Measurements from ENCODE around the gene WFDC6. TPM values are rescaled to one million over a fixed set of nuclear protein-coding genes. Genes with fewer than 3 reads are reported as not detected.
"Not testable (repeated sequence)": the region's sequence is repeated elsewhere in the genome, so short reads cannot be mapped to it uniquely, and the experiment has no call there.

Gene WFDC6
- total RNA-seq (2014; rRNA removed; shearing (Covaris generic)): not detected in 2 replicates

- Histone ChIP-seq H3K4me3 (no peak within 1 kb of the TSS), H3K27me3 (peaks cover 5% of the 10 kb centered on the region), H3K27ac (no peak within 1 kb of the TSS), H3K9me3 (replicated peaks) (no peaks in the 10 kb centered on the region), H3K4me1 (no peaks in the 10 kb centered on the region), H3K36me3 (no peaks in the 10 kb centered on the region)
- no peak for DNase-seq
Measured at GRCh38 chr20:45539382-45539781, at the start of gene WFDC6. WFDC6 (minus strand) TSS chr20:45539482; CDS start chr20:45539407, 75 bp downstream.

GRCh38 chr20:45588800-45589199 is 49.5 kb upstream of the WFDC6 start:
- H3K4me1 ChIP-seq: no peaks in the 10 kb centered on the region; the same call in 1 of the 2 replicates
- no peaks in the 10 kb centered on the region for H3K36me3 ChIP-seq
- H3K4me3 ChIP-seq: no peak overlapping the region
- DNase-seq: peak in 1 of 2 experiments; percentile 15
- H3K9me3 ChIP-seq (replicated peaks): no peaks in the 10 kb centered on the region
- H3K27me3 ChIP-seq: peaks cover 16% of the 10 kb centered on the region
- H3K27ac ChIP-seq: no peak overlapping the region

GRCh38 chr20:45585986-45586385 is 46.7 kb upstream of the WFDC6 start:
- not testable (repeated sequence) for H3K27ac ChIP-seq; H3K36me3 ChIP-seq; H3K9me3 ChIP-seq (replicated peaks); DNase-seq; H3K4me3 ChIP-seq; H3K4me1 ChIP-seq
- H3K27me3 ChIP-seq: peaks cover 29% of the 10 kb centered on the region

GRCh38 chr20:45584294-45584693 is 45.0 kb upstream of the WFDC6 start:
- H3K9me3 ChIP-seq (replicated peaks); DNase-seq: not testable (repeated sequence)

GRCh38 chr20:45583502-45583901 is 44.2 kb upstream of the WFDC6 start:
- Histone ChIP-seq H3K27ac (no peak overlapping the region), H3K4me3 (no peak overlapping the region), H3K36me3 (no peaks in the 10 kb centered on the region), H3K9me3 (replicated peaks) (0 out of 2 replicates have a peak, but pooled peaks cover 3% of the 10 kb centered on the region), H3K4me1 (no peaks in the 10 kb centered on the region), H3K27me3 (peaks cover 26% of the 10 kb centered on the region)
- no peak for DNase-seq

More at GRCh38 chr20:45584294-45584693, 45.0 kb upstream of the WFDC6 start:
- H3K27ac ChIP-seq, H3K4me3 ChIP-seq, H3K4me1 ChIP-seq, H3K36me3 ChIP-seq: not testable (repeated sequence)
- H3K27me3 ChIP-seq: peaks cover 29% of the 10 kb centered on the region

- peaks cover 19% of the 10 kb centered on the region for H3K27me3 ChIP-seq
Measured at GRCh38 chr20:45581702-45582101, 42.4 kb upstream of the WFDC6 start.

GRCh38 chr20:45579184-45579583 is 39.9 kb upstream of the WFDC6 start, which contains the start of gene WFDC8:
WFDC8 (minus strand) TSS chr20:45579284; CDS start chr20:45579247, 37 bp downstream.
- DNase-seq: no peak
- Histone ChIP-seq H3K9me3 (replicated peaks) (0 out of 2 replicates have a peak, but pooled peaks cover 3% of the 10 kb centered on the region), H3K27me3 (peaks cover 19% of the 10 kb centered on the region)

More at GRCh38 chr20:45581702-45582101, 42.4 kb upstream of the WFDC6 start:
- no peak overlapping the region for H3K27ac ChIP-seq
- H3K9me3 ChIP-seq (replicated peaks): 0 out of 2 replicates have a peak, but pooled peaks cover 3% of the 10 kb centered on the region
- no peak overlapping the region for H3K4me3 ChIP-seq
- no peaks in the 10 kb centered on the region for H3K36me3 ChIP-seq
- no peak for DNase-seq
- no peaks in the 10 kb centered on the region for H3K4me1 ChIP-seq

GRCh38 chr20:45578231-45578630 is 38.9 kb upstream of the WFDC6 start:
- Histone ChIP-seq H3K36me3 (no peaks in the 10 kb centered on the region), H3K4me1 (no peaks in the 10 kb centered on the region), H3K9me3 (replicated peaks) (0 out of 2 replicates have a peak, but pooled peaks cover 3% of the 10 kb centered on the region), H3K4me3 (no peak overlapping the region), H3K27me3 (peaks cover 14% of the 10 kb centered on the region), H3K27ac (no peak overlapping the region)
- no peak for DNase-seq

More at GRCh38 chr20:45579184-45579583, 39.9 kb upstream of the WFDC6 start, which contains the start of gene WFDC8:
- no peaks in the 10 kb centered on the region for H3K36me3 ChIP-seq
- H3K27ac ChIP-seq: no peak within 1 kb of the TSS
- H3K4me3 ChIP-seq: no peak within 1 kb of the TSS
- no peaks in the 10 kb centered on the region for H3K4me1 ChIP-seq

- H3K4me3 ChIP-seq: no peak overlapping the region
- H3K9me3 ChIP-seq (replicated peaks): 0 out of 2 replicates have a peak, but pooled peaks cover 3% of the 10 kb centered on the region
- no peaks in the 10 kb centered on the region for H3K36me3 ChIP-seq
- H3K27me3 ChIP-seq: peaks cover 6% of the 10 kb centered on the region
- no peak overlapping the region for H3K27ac ChIP-seq
- H3K4me1 ChIP-seq: no peaks in the 10 kb centered on the region
- DNase-seq: no peak
Measured at GRCh38 chr20:45576995-45577394, 37.7 kb upstream of the WFDC6 start.

- Histone ChIP-seq H3K4me1 (no peaks in the 10 kb centered on the region), H3K27me3 (no peaks in the 10 kb centered on the region; the same call in 1 of the 2 replicates), H3K9me3 (replicated peaks) (0 out of 2 replicates have a peak, but pooled peaks cover 3% of the 10 kb centered on the region), H3K4me3 (no peak overlapping the region), H3K36me3 (no peaks in the 10 kb centered on the region), H3K27ac (no peak overlapping the region)
- DNase-seq: no peak
Measured at GRCh38 chr20:45575931-45576330, 36.6 kb upstream of the WFDC6 start.

GRCh38 chr20:45569650-45570049 is 30.4 kb upstream of the WFDC6 start:
- not testable (repeated sequence) for H3K27ac ChIP-seq; H3K27me3 ChIP-seq; H3K9me3 ChIP-seq (replicated peaks); H3K4me3 ChIP-seq; H3K36me3 ChIP-seq; H3K4me1 ChIP-seq; DNase-seq

- Histone ChIP-seq H3K9me3 (replicated peaks) (no peaks in the 10 kb centered on the region), H3K4me1 (no peaks in the 10 kb centered on the region)
- no peak for DNase-seq
Measured at GRCh38 chr20:45564760-45565276, 25.5 kb upstream of the WFDC6 start.

GRCh38 chr20:45555198-45555597 is 15.9 kb upstream of the WFDC6 start:
- Histone ChIP-seq H3K27me3 (peaks cover 21% of the 10 kb centered on the region), H3K9me3 (replicated peaks) (no peaks in the 10 kb centered on the region), H3K36me3 (no peaks in the 10 kb centered on the region), H3K4me3 (no peak overlapping the region), H3K27ac (no peak overlapping the region), H3K4me1 (no peaks in the 10 kb centered on the region)
- no peak for DNase-seq

More at GRCh38 chr20:45564760-45565276, 25.5 kb upstream of the WFDC6 start:
- no peak overlapping the region for H3K27ac ChIP-seq
- H3K36me3 ChIP-seq: no peaks in the 10 kb centered on the region
- peaks cover 13% of the 10 kb centered on the region; the same call in 1 of the 2 replicates for H3K27me3 ChIP-seq
- no peak overlapping the region for H3K4me3 ChIP-seq

GRCh38 chr20:45552456-45552855 is 13.2 kb upstream of the WFDC6 start:
- Histone ChIP-seq H3K27ac (no peak overlapping the region), H3K27me3 (peaks cover 11% of the 10 kb centered on the region; the same call in 1 of the 2 replicates), H3K36me3 (no peaks in the 10 kb centered on the region), H3K9me3 (replicated peaks) (no peaks in the 10 kb centered on the region), H3K4me1 (no peaks in the 10 kb centered on the region), H3K4me3 (no peak overlapping the region)
- DNase-seq: no peak

- H3K4me1 ChIP-seq: no peaks in the 10 kb centered on the region
- no peak overlapping the region for H3K4me3 ChIP-seq
- no peak overlapping the region for H3K27ac ChIP-seq
- H3K9me3 ChIP-seq (replicated peaks): no peaks in the 10 kb centered on the region
- peaks cover 20% of the 10 kb centered on the region; the same call in 1 of the 2 replicates for H3K27me3 ChIP-seq
- no peak for DNase-seq
- no peaks in the 10 kb centered on the region for H3K36me3 ChIP-seq
Measured at GRCh38 chr20:45550765-45551164, 11.5 kb upstream of the WFDC6 start.

GRCh38 chr20:45548410-45548809 is 9.1 kb upstream of the WFDC6 start:
- Histone ChIP-seq H3K36me3 (no peaks in the 10 kb centered on the region), H3K27ac (no peak overlapping the region), H3K4me3 (no peak overlapping the region), H3K9me3 (replicated peaks) (no peaks in the 10 kb centered on the region), H3K27me3 (peaks cover 30% of the 10 kb centered on the region), H3K4me1 (no peaks in the 10 kb centered on the region)
- DNase-seq: no peak

Measured in SJCRH30 (cell line).